HUES6 (cell line): ENCODE measurements around the gene EVL.

ENCODE experiments used
- H3K27ac ChIP-seq: 2 replicates; pipeline ENCODE4 v1.7.0; 2013; ENCODE audit warnings: low read depth, mild to moderate bottlenecking, low read length, inconsistent platforms
- H3K27me3 ChIP-seq: 2 replicates; pipeline ENCODE4 v1.6.1; 2013; ENCODE audit warnings: low read length; ENCODE audit not compliant: control insufficient read depth, insufficient read depth
- H3K36me3 ChIP-seq: 2 replicates; pipeline ENCODE4 v1.6.1; 2013; ENCODE audit warnings: low read length; ENCODE audit not compliant: control insufficient read depth, insufficient read depth
- H3K4me1 ChIP-seq: 2 replicates; pipeline ENCODE4 v1.6.1; 2013; ENCODE audit warnings: low read length; ENCODE audit not compliant: control insufficient read depth, insufficient read depth
- H3K4me3 ChIP-seq: 2 replicates; pipeline ENCODE4 v1.5.1; 2013; ENCODE audit warnings: low read depth, low read length
- H3K9ac ChIP-seq: one replicate; pipeline ENCODE4 v1.6.1; 2013; ENCODE audit warnings: mild to moderate bottlenecking, low read length
- H3K9me3 ChIP-seq: 2 replicates; pipeline ENCODE4 v1.6.1; 2013; ENCODE audit warnings: low read depth, low read length; ENCODE audit not compliant: control insufficient read depth, insufficient read depth

EVL gene

GRCh38 chr14:100158566-100159093 is 93.4 kb downstream of the EVL start:
- H3K9me3 ChIP-seq: peaks cover 7% of the 10 kb centered on the region; the same call in 1 of the 2 replicates

GRCh38 chr14:100159094-100159864 is 94.1 kb downstream of the EVL start, which contains the start of gene DEGS2:
DEGS2 (minus strand) TSS chr14:100159645; CDS start chr14:100159587, 58 bp downstream.
- H3K9ac ChIP-seq: no peak within 1 kb of the TSS
- H3K9me3 ChIP-seq: peaks cover 6% of the 10 kb centered on the region; the same call in 1 of the 2 replicates
- H3K4me3 ChIP-seq: peak within 1 kb of the TSS; percentile 77
- H3K27ac ChIP-seq: no peak within 1 kb of the TSS
- peaks cover 73% of the 10 kb centered on the region for H3K27me3 ChIP-seq
- no peaks in the 10 kb centered on the region for H3K36me3 ChIP-seq
- H3K4me1 ChIP-seq: peaks cover 3% of the 10 kb centered on the region

More at GRCh38 chr14:100158566-100159093, 93.4 kb downstream of the EVL start:
- H3K4me3 ChIP-seq: peak overlapping the region; percentile 77
- H3K27ac ChIP-seq: no peak overlapping the region
- no peak overlapping the region for H3K9ac ChIP-seq
- peaks cover 3% of the 10 kb centered on the region for H3K4me1 ChIP-seq
- peaks cover 67% of the 10 kb centered on the region for H3K27me3 ChIP-seq
- no peaks in the 10 kb centered on the region for H3K36me3 ChIP-seq

GRCh38 chr14:100159865-100160533 is 94.8 kb downstream of the EVL start:
- Histone ChIP-seq H3K27ac (no peak overlapping the region), H3K9me3 (no peaks in the 10 kb centered on the region), H3K9ac (no peak overlapping the region), H3K4me3 (peak overlapping the region; percentile 77), H3K27me3 (peaks cover 78% of the 10 kb centered on the region), H3K36me3 (no peaks in the 10 kb centered on the region), H3K4me1 (peaks cover 3% of the 10 kb centered on the region)

GRCh38 chr14:100160534-100160916 is 95.3 kb downstream of the EVL start:
- H3K27ac ChIP-seq: no peak overlapping the region
- H3K27me3 ChIP-seq: peaks cover 83% of the 10 kb centered on the region
- no peak overlapping the region for H3K9ac ChIP-seq
- no peaks in the 10 kb centered on the region for H3K36me3 ChIP-seq
- 0 out of 2 replicates have a peak overlapping the region, but pooled peaks have one; percentile 77 for H3K4me3 ChIP-seq
- H3K9me3 ChIP-seq: no peaks in the 10 kb centered on the region
- no peaks in the 10 kb centered on the region for H3K4me1 ChIP-seq

- Histone ChIP-seq H3K4me3 (peak overlapping the region; percentile 10; the same call in 1 of the 2 replicates), H3K36me3 (no peaks in the 10 kb centered on the region), H3K27ac (no peak overlapping the region), H3K27me3 (peaks cover 47% of the 10 kb centered on the region), H3K9me3 (no peaks in the 10 kb centered on the region), H3K9ac (no peak overlapping the region), H3K4me1 (peaks cover 5% of the 10 kb centered on the region; the same call in 1 of the 2 replicates)
These were observed 100.2 kb downstream of the EVL start for GRCh38 chr14:100165376-100165775.

- H3K4me1 ChIP-seq: peaks cover 5% of the 10 kb centered on the region; the same call in 1 of the 2 replicates
- no peak overlapping the region for H3K27ac ChIP-seq
- no peak overlapping the region for H3K9ac ChIP-seq
- H3K4me3 ChIP-seq: peak overlapping the region; percentile 45; the same call in 1 of the 2 replicates
- H3K36me3 ChIP-seq: no peaks in the 10 kb centered on the region
- peaks cover 41% of the 10 kb centered on the region for H3K27me3 ChIP-seq
- no peaks in the 10 kb centered on the region for H3K9me3 ChIP-seq
These were observed 100.7 kb downstream of the EVL start for GRCh38 chr14:100165831-100166440.

- H3K9me3 ChIP-seq: no peaks in the 10 kb centered on the region
- H3K4me3 ChIP-seq: no peak overlapping the region
- H3K27me3 ChIP-seq: peaks cover 36% of the 10 kb centered on the region
- H3K4me1 ChIP-seq: peaks cover 5% of the 10 kb centered on the region; the same call in 1 of the 2 replicates
- no peaks in the 10 kb centered on the region for H3K36me3 ChIP-seq
- H3K9ac ChIP-seq: no peak overlapping the region
- no peak overlapping the region for H3K27ac ChIP-seq
These were observed 103.3 kb downstream of the EVL start for GRCh38 chr14:100168506-100168905.

- no peaks in the 10 kb centered on the region for H3K36me3 ChIP-seq
- no peak overlapping the region for H3K4me3 ChIP-seq
- H3K4me1 ChIP-seq: peaks cover 5% of the 10 kb centered on the region; the same call in 1 of the 2 replicates
- H3K9ac ChIP-seq: no peak overlapping the region
- no peak overlapping the region for H3K27ac ChIP-seq
- H3K9me3 ChIP-seq: no peaks in the 10 kb centered on the region
- H3K27me3 ChIP-seq: peaks cover 17% of the 10 kb centered on the region
These were observed 105.7 kb downstream of the EVL start for GRCh38 chr14:100170880-100171279.

GRCh38 chr14:100172811-100173210 is 107.6 kb downstream of the EVL start:
- H3K9ac ChIP-seq: no peak overlapping the region

GRCh38 chr14:100173353-100173752 is 108.1 kb downstream of the EVL start:
- H3K9me3 ChIP-seq: no peaks in the 10 kb centered on the region
- no peak overlapping the region for H3K4me3 ChIP-seq
- peaks cover 8% of the 10 kb centered on the region; the same call in 1 of the 2 replicates for H3K27me3 ChIP-seq
- H3K4me1 ChIP-seq: no peaks in the 10 kb centered on the region
- no peak overlapping the region for H3K27ac ChIP-seq
- H3K36me3 ChIP-seq: no peaks in the 10 kb centered on the region
- H3K9ac ChIP-seq: no peak overlapping the region

More at GRCh38 chr14:100172811-100173210, 107.6 kb downstream of the EVL start:
- H3K36me3 ChIP-seq: no peaks in the 10 kb centered on the region
- no peaks in the 10 kb centered on the region for H3K9me3 ChIP-seq
- H3K27ac ChIP-seq: no peak overlapping the region
- H3K4me3 ChIP-seq: no peak overlapping the region
- peaks cover 8% of the 10 kb centered on the region; the same call in 1 of the 2 replicates for H3K27me3 ChIP-seq
- H3K4me1 ChIP-seq: no peaks in the 10 kb centered on the region
